ENCODE data around the gene ING5. TPM values are rescaled to one million over a fixed set of nuclear protein-coding genes. Genes with fewer than 3 reads are reported as not detected.

Gene ING5
- total and polyA plus RNA-seq, 8 donors, result 14.1 to 63.9 (median 22.3) TPM

- ATAC-seq (no peak), FAIRE-seq (no peak), DNase-seq (peak in 1 of 6 donors; percentile 54)
- Histone ChIP-seq H3K4me1 (no peaks in the 10 kb centered on the region), H3K4me3 (no peak overlapping the region), H3K36me3 (peaks cover 0 to 36% (median 3%) of the 10 kb centered on the region in 3 donors), H3K9me3 (no peaks in the 10 kb centered on the region), H3K27ac (no peak overlapping the region), H3K27me3 (no peaks in the 10 kb centered on the region)
- intact Hi-C loops (cut with DNase I), result no loop called here
- no peak for TF ChIP-seq CTCF (IDR thresholded peaks at IDR 0.05)
- 95 to 97% methylated on average over 21 of the region's 21 CpGs for WGBS, 2 donors
These were observed 33.5 kb upstream of the ING5 start for GRCh38 chr2:241668354-241668753.

- no peak for TF ChIP-seq CTCF (IDR thresholded peaks at IDR 0.05)
- DNase-seq, result no peak
- FAIRE-seq, result no peak
- no peak overlapping the region for H3K4me3 ChIP-seq
- H3K27ac ChIP-seq, result no peak overlapping the region
- H3K36me3 ChIP-seq, result peaks cover 0 to 36% (median 3%) of the 10 kb centered on the region in 3 donors
- WGBS, 2 donors, result 92 to 94% methylated on average over 11 to 12 of the region's 12 CpGs
- intact Hi-C loops (cut with DNase I), result no loop called here
- no peak for ATAC-seq
- no peaks in the 10 kb centered on the region for H3K27me3 ChIP-seq
- no peaks in the 10 kb centered on the region for H3K9me3 ChIP-seq
- no peaks in the 10 kb centered on the region for H3K4me1 ChIP-seq
These were observed 33.0 kb upstream of the ING5 start for GRCh38 chr2:241668839-241669238.

- Histone ChIP-seq H3K27ac (no peak overlapping the region), H3K27me3 (no peaks in the 10 kb centered on the region), H3K9me3 (no peaks in the 10 kb centered on the region), H3K4me3 (no peak overlapping the region), H3K36me3 (peaks cover 0 to 36% (median 3%) of the 10 kb centered on the region in 3 donors), H3K4me1 (no peaks in the 10 kb centered on the region)
- WGBS, 2 donors, result 90 to 91% methylated on average over 31 of the region's 31 CpGs
- ATAC-seq (no peak), DNase-seq (peak in 1 of 6 donors; percentile 71), FAIRE-seq (no peak)
- intact Hi-C loops (cut with DNase I), result no loop called here
- TF ChIP-seq CTCF (IDR thresholded peaks at IDR 0.05), result no peak
These were observed 31.3 kb upstream of the ING5 start for GRCh38 chr2:241670333-241671110.

GRCh38 chr2:241671457-241672240, 30.2 kb upstream of the ING5 start:
- WGBS, 2 donors, result 91 to 94% methylated on average over 30 to 31 of the region's 31 CpGs
- no peak for ATAC-seq

More at GRCh38 chr2:241671457-241672240, 30.2 kb upstream of the ING5 start:
- Histone ChIP-seq H3K9me3 (no peaks in the 10 kb centered on the region), H3K27ac (no peak overlapping the region), H3K36me3 (peaks cover 0 to 36% (median 3%) of the 10 kb centered on the region in 3 donors), H3K27me3 (no peaks in the 10 kb centered on the region), H3K4me1 (no peaks in the 10 kb centered on the region), H3K4me3 (no peak overlapping the region)
- no peak for TF ChIP-seq CTCF (IDR thresholded peaks at IDR 0.05)
- DNase-seq (peak in 1 of 6 donors; percentile 32), FAIRE-seq (no peak)
- intact Hi-C loops (cut with DNase I), result no loop called here

Measured in pancreas (tissue), 10 donors.